Suprapubic skin (tissue), 4 donors: ENCODE results near the gene CTNNA3. TPM values are rescaled to one million over a fixed set of nuclear protein-coding genes. Genes with fewer than 3 reads are reported as not detected.

Source experiments
- DNase-seq, 2 donors: peaks; one replicate each; pipeline ENCODE4 v3.0.0-alpha.2; 2019; ENCODE audit warnings: low spot score in 2 of 2
- H3K27ac ChIP-seq: fragments of 200-600 bp; sonication (generic); one replicate; pipeline ENCODE4 v1.5.1; 2019
- H3K27me3 ChIP-seq: fragments of 200-600 bp; sonication (generic); one replicate; pipeline ENCODE4 v1.5.1; 2019
- H3K36me3 ChIP-seq: fragments of 200-600 bp; sonication (generic); one replicate; pipeline ENCODE4 v1.5.1; 2019
- H3K4me1 ChIP-seq: fragments of 200-600 bp; sonication (generic); one replicate; pipeline ENCODE4 v1.5.1; 2019
- H3K4me3 ChIP-seq: fragments of 200-600 bp; sonication (generic); one replicate; pipeline ENCODE4 v1.5.1; 2019; ENCODE audit warnings: mild to moderate bottlenecking
- H3K9me3 ChIP-seq: fragments of 200-600 bp; sonication (generic); one replicate; pipeline ENCODE4 v1.5.1; 2019
- CTCF ChIP-seq, 2 donors: fragments of 200-600 bp in 1 of 2; fragments of 450-650 bp in 1 of 2; sonication (generic) in 1 of 2; IDR thresholded peaks; one replicate each; pipeline ENCODE4 v1.5.1; 2016 to 2019; ENCODE audit warnings: antibody characterized with exemption in 2 of 2, mild to moderate bottlenecking in 1 of 2, moderate library complexity in 1 of 2
- EP300 ChIP-seq: sonication (generic); formaldehyde crosslinking; IDR thresholded peaks from one replicate; pipeline ENCODE4 v1.6.1; 2017; ENCODE audit warnings: antibody characterized with exemption
- POLR2A ChIP-seq, 2 donors: fragments of 450-650 bp; IDR thresholded peaks; one replicate each; pipeline ENCODE4 v1.6.1; 2017; ENCODE audit warnings: antibody characterized with exemption in 2 of 2, mild to moderate bottlenecking in 2 of 2, moderate library complexity in 2 of 2
- POLR2AphosphoS5 ChIP-seq, 3 donors: sonication (generic); formaldehyde crosslinking; IDR thresholded peaks; one replicate each; pipeline ENCODE4 v1.6.1; 2017; ENCODE audit warnings: antibody characterized with exemption in 3 of 3
- WGBS: methylation state at CpG from one replicate; pipeline ENCODE4 v1.1.5; 2018; 5-methylcytosine and 5-hydroxymethylcytosine counted together
- total RNA-seq, 4 donors: library from RNA; depleted of rRNA; stranded (reverse); fragments of >200 nt; gene quantifications; one replicate each; pipeline ENCODE4 v1.1.0, GENCODE V29; 2016

CTNNA3 gene
- total RNA-seq, 4 donors from 2014 or later = 0.08 to 0.29 (median 0.21) TPM

- H3K4me1 ChIP-seq = no peaks in the 10 kb centered on the region
- 86% methylated on average over 2 of the region's 2 CpGs for WGBS
- no peak for DNase-seq
Measured at GRCh38 chr10:66880826-66881225, 815.2 kb downstream of the CTNNA3 start.

DNA sequence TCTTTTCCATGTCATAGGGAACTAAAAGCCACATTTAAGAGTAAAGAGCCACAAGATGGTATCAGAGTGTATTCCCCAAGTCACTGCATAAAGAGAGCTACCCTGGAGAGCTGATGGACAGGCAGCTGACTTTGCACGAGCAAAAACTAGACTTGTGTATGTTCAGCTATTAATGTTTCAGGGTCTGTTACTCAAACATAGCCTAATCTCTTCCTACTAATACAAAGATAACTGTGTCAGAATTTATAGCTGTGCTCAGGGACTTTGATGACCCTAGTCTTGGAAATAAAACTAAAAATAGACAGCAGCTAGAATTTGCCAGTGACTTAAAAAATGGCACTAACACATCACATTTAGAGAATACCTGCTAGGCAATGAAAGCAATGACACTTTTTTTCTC is 815.7 kb downstream of the CTNNA3 start:
- Histone ChIP-seq H3K27ac (no peak overlapping the region), H3K27me3 (no peaks in the 10 kb centered on the region), H3K4me3 (no peak overlapping the region), H3K36me3 (no peaks in the 10 kb centered on the region), H3K4me1 (no peaks in the 10 kb centered on the region), H3K9me3 (no peaks in the 10 kb centered on the region)
- no peak for DNase-seq
- WGBS = 71% methylated on average over 1 of the region's 1 CpG
- no peak for TF ChIP-seq POLR2AphosphoS5 (IDR thresholded peaks at IDR 0.05)
- TF ChIP-seq EP300 = no peak
- no peak for TF ChIP-seq POLR2A (IDR thresholded peaks at IDR 0.05)
- no peak for TF ChIP-seq CTCF (IDR thresholded peaks at IDR 0.05)

More at GRCh38 chr10:66880826-66881225, 815.2 kb downstream of the CTNNA3 start:
- no peaks in the 10 kb centered on the region for H3K9me3 ChIP-seq
- no peaks in the 10 kb centered on the region for H3K27me3 ChIP-seq
- TF ChIP-seq POLR2A (IDR thresholded peaks at IDR 0.05) = no peak
- TF ChIP-seq POLR2AphosphoS5 (IDR thresholded peaks at IDR 0.05) = no peak
- TF ChIP-seq CTCF (IDR thresholded peaks at IDR 0.05) = no peak
- no peak for TF ChIP-seq EP300
- no peak overlapping the region for H3K27ac ChIP-seq
- H3K4me3 ChIP-seq = no peak overlapping the region
- no peaks in the 10 kb centered on the region for H3K36me3 ChIP-seq

- TF ChIP-seq EP300 = no peak
- whole genome bisulfite sequencing = 73% methylated on average over 2 of the region's 2 CpGs
- no peaks in the 10 kb centered on the region for H3K27me3 ChIP-seq
- no peak overlapping the region for H3K4me3 ChIP-seq
- no peaks in the 10 kb centered on the region for H3K4me1 ChIP-seq
- H3K9me3 ChIP-seq = no peaks in the 10 kb centered on the region
- no peak for DNase-seq
- H3K36me3 ChIP-seq = no peaks in the 10 kb centered on the region
- H3K27ac ChIP-seq = no peak overlapping the region
Measured at GRCh38 chr10:66877361-66877760, 818.6 kb downstream of the CTNNA3 start.

DNA sequence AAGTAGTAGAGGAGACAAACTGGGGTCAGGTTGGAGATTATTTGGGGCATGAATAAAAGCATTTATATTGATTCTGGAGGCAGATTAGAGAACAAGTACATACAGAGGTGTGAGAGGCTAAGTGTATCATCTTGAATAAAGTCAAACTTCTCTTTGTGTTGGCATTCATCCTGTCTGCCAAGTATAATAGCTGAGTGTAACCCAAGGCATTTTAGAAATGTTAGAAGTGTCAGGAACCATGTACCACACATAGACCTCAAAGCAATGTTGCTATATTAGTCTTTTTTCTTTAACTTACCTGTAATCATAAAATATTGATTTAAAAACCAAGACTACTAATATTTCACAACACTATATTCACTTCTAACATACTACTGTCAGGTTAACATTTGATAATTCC is 826.4 kb downstream of the CTNNA3 start:
- no peaks in the 10 kb centered on the region for H3K4me1 ChIP-seq
- no peaks in the 10 kb centered on the region for H3K27me3 ChIP-seq
- H3K27ac ChIP-seq = no peak overlapping the region
- H3K36me3 ChIP-seq = no peaks in the 10 kb centered on the region
- TF ChIP-seq CTCF (IDR thresholded peaks at IDR 0.05) (no peak), EP300 (no peak), POLR2A (IDR thresholded peaks at IDR 0.05) (no peak), POLR2AphosphoS5 (IDR thresholded peaks at IDR 0.05) (no peak)
- H3K9me3 ChIP-seq = no peaks in the 10 kb centered on the region
- H3K4me3 ChIP-seq = no peak overlapping the region
- DNase-seq = no peak

- WGBS = 87% methylated on average over 4 of the region's 4 CpGs
- TF ChIP-seq EP300 = no peak
- no peak for TF ChIP-seq CTCF (IDR thresholded peaks at IDR 0.05)
- no peak for TF ChIP-seq POLR2AphosphoS5 (IDR thresholded peaks at IDR 0.05)
- no peak for TF ChIP-seq POLR2A (IDR thresholded peaks at IDR 0.05)
- Histone ChIP-seq H3K36me3 (no peaks in the 10 kb centered on the region), H3K27me3 (no peaks in the 10 kb centered on the region), H3K4me1 (no peaks in the 10 kb centered on the region), H3K4me3 (no peak overlapping the region), H3K9me3 (no peaks in the 10 kb centered on the region), H3K27ac (no peak overlapping the region)
- DNase-seq = no peak
Measured at GRCh38 chr10:66862687-66863258, 833.2 kb downstream of the CTNNA3 start.
